ENCODE data around the gene COX19.
A peak's percentile ranks its signal among the peaks of the same experiment; 100 is the strongest.

DNA sequence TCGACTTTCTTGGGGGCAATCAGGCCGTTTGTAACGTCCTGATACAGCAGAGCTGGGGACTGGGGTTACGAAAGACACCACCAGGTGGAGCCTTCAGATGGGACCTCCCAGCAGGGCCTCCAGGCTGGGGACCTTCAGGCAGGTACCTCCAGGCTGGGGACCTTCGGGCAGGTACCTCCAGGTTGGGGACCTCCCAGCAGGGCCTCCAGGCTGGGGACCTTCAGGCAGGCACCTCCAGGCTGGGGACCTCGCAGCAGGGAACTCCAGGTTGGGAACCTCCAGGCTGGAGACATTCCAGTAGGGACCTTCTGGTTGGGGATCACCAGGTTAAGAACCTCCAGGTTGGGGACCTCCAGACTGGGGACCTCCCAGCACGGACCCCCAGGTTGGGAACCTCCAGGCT lies 45.5 kb upstream of the COX19 start:
- no peak for TF ChIP-seq POLR2A (IDR thresholded peaks at IDR 0.05)
- TF ChIP-seq, protein P1, sequence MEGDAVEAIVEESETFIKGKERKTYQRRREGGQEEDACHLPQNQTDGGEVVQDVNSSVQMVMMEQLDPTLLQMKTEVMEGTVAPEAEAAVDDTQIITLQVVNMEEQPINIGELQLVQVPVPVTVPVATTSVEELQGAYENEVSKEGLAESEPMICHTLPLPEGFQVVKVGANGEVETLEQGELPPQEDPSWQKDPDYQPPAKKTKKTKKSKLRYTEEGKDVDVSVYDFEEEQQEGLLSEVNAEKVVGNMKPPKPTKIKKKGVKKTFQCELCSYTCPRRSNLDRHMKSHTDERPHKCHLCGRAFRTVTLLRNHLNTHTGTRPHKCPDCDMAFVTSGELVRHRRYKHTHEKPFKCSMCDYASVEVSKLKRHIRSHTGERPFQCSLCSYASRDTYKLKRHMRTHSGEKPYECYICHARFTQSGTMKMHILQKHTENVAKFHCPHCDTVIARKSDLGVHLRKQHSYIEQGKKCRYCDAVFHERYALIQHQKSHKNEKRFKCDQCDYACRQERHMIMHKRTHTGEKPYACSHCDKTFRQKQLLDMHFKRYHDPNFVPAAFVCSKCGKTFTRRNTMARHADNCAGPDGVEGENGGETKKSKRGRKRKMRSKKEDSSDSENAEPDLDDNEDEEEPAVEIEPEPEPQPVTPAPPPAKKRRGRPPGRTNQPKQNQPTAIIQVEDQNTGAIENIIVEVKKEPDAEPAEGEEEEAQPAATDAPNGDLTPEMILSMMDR (IDR thresholded peaks at IDR 0.05), result peak in 1 of 3 experiments; percentile 10
